Activated naive CD4-positive, alpha-beta T cell treated with anti-CD3 and anti-CD28 coated beads for 36 hours (primary cell): Measurements from ENCODE around the gene NOX3. TPM values are rescaled to one million over a fixed set of nuclear protein-coding genes. Genes with fewer than 3 reads are reported as not detected.
A peak's percentile ranks its signal among the peaks of the same experiment; 100 is the strongest.

Experiments used
- CTCF ChIA-PET: fragments of 350-600 bp; sonication (Branson Sonifier 250); formaldehyde crosslinking; loops from one replicate; lab custom pipeline; 2021; ENCODE audit warnings: antibody characterized with exemption; lab: Charles Lee
- DNase-seq: peaks from one replicate; pipeline ENCODE4 v3.0.0-alpha.2; 2020
- H3K27ac Mint-ChIP-seq: one replicate; pipeline ENCODE4 v1.8.0; 2021; ENCODE audit warnings: mild to moderate bottlenecking, mixed read lengths
- H3K27me3 Mint-ChIP-seq: one replicate; pipeline ENCODE4 v1.8.0; 2021; ENCODE audit warnings: low read depth, mixed read lengths
- H3K36me3 Mint-ChIP-seq: one replicate; pipeline ENCODE4 v1.8.0; 2021; ENCODE audit warnings: low read depth, mixed read lengths
- H3K4me1 Mint-ChIP-seq: one replicate; pipeline ENCODE4 v1.8.0; 2021; ENCODE audit warnings: low read depth, mixed read lengths
- H3K4me3 Mint-ChIP-seq: one replicate; pipeline ENCODE4 v1.8.0; 2021; ENCODE audit warnings: mild to moderate bottlenecking, moderate library complexity, mixed read lengths
- H3K9me3 Mint-ChIP-seq: one replicate; pipeline ENCODE4 v1.8.0; 2021; ENCODE audit warnings: mixed read lengths
- intact Hi-C: fragments of 100-400 bp; cut with micrococcal nuclease; formaldehyde crosslinking; loops from one replicate; pipeline ENCODE4 v1.15.1; 2023
- total RNA-seq, 2 experiments: library from RNA; stranded (reverse); gene quantifications; one replicate each; pipeline ENCODE4 v1.2.3, GENCODE V29; 2021

Gene NOX3
- total RNA-seq, 2 experiments from 2014 or later = not detected

- DNase-seq = no peak
- CTCF ChIA-PET = interaction anchor here (1.8 kb wide), 1 partner anchor 106 kb away, joined by 3 read pairs; no protein-coding TSS in a partner anchor
- Mint-ChIP-seq H3K4me3 (no peak overlapping the region), H3K36me3 (no peaks in the 10 kb centered on the region), H3K9me3 (no peaks in the 10 kb centered on the region), H3K4me1 (peaks cover 37% of the 10 kb centered on the region), H3K27me3 (no peaks in the 10 kb centered on the region), H3K27ac (no peak overlapping the region)
- intact Hi-C loops = no loop called here
Observed at GRCh38 chr6:155422635-155423034, 33.0 kb downstream of the NOX3 start.

DNA sequence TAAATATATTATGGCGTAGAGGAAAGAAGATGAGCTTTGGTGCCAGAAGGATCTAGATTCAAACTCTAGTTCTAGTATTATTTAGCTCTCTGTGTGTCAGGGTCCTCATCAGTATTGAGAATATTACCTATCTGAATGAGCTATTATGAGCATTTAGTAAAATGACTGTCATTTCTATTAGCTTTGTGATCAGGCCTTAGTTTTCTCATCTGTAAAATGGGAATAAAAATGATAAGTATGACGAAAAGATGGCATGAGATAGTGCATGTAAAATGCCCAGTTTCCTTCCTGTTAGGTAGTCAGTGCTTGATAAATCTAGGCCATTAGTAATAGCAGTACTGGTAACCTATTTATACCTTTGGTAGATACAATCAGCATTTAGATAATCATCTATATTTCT is 35.1 kb downstream of the NOX3 start:
- Mint-ChIP-seq H3K27ac (peak overlapping the region; percentile 84), H3K36me3 (no peaks in the 10 kb centered on the region), H3K4me3 (no peak overlapping the region), H3K4me1 (peaks cover 52% of the 10 kb centered on the region), H3K9me3 (no peaks in the 10 kb centered on the region), H3K27me3 (no peaks in the 10 kb centered on the region)
- intact Hi-C loops = no loop called here
- no peak for DNase-seq
- CTCF ChIA-PET = no interaction called here

- Mint-ChIP-seq H3K4me1 (peaks cover 47% of the 10 kb centered on the region), H3K4me3 (no peak overlapping the region)
- DNase-seq = peak; percentile 23
Observed at GRCh38 chr6:155419161-155419560, 36.5 kb downstream of the NOX3 start.

DNA sequence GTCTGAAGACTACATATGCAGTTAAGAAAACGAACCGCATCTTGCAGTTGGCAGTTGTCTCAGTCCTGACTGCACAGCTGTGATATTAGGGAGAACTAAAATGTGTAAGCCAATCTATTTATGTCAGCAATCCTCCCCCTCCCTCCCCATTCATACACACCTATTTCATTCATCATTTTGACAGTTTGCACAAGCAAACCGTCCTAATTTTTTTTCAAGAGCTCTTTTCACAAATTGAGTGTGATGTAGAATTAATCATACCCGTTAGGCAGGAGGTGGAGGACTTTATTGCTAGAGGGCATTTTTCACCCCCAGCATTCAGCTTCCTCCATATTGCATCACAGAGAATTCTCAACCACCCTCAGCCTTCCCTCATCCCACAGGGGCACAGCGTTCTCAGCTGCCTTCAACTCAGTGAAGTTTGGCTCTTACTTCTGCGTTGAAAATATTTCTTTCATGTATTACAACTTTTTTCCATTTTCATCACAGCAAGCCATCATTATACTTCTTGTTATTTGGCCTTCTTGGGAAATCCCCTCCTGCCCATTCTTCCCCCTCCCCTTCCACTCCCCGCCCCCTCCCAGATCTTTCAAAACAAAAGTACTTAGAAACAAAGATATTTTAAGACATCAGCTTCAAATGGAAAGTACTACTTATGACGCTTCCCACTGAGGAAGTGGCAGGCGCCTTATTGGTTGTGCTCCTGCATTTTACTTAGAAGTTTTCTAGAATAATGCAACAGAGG is 37.5 kb downstream of the NOX3 start:
- peaks cover 43% of the 10 kb centered on the region for H3K4me1 Mint-ChIP-seq
- peak; percentile 87 for DNase-seq
- no peaks in the 10 kb centered on the region for H3K36me3 Mint-ChIP-seq
- peak overlapping the region; percentile 55 for H3K4me3 Mint-ChIP-seq
- peak overlapping the region; percentile 96 for H3K27ac Mint-ChIP-seq
- intact Hi-C loops = loop anchor here (1.0 to 10.0 kb wide), 16 partner anchors 43 to 1687 kb away; partner anchors contain the start of genes SCAF8 and TFB1M
- no peaks in the 10 kb centered on the region for H3K27me3 Mint-ChIP-seq
- CTCF ChIA-PET = interaction anchor here (0.9 to 2.2 kb wide), 5 partner anchors 79 to 241 kb away, joined by 3 to 8 read pairs (median 5); no protein-coding TSS in a partner anchor
- H3K9me3 Mint-ChIP-seq = no peaks in the 10 kb centered on the region

More at GRCh38 chr6:155419161-155419560, 36.5 kb downstream of the NOX3 start:
- peak overlapping the region; percentile 96 for H3K27ac Mint-ChIP-seq
- CTCF ChIA-PET = interaction anchor here (1.7 to 2.2 kb wide), 2 partner anchors 88 to 110 kb away, joined by 6 to 8 read pairs; no protein-coding TSS in a partner anchor
- intact Hi-C loops = loop anchor here (2.0 to 10.0 kb wide), 7 partner anchors 42 to 1686 kb away; partner anchors contain the start of gene SCAF8
- H3K36me3 Mint-ChIP-seq = no peaks in the 10 kb centered on the region
- H3K27me3 Mint-ChIP-seq = no peaks in the 10 kb centered on the region
- H3K9me3 Mint-ChIP-seq = no peaks in the 10 kb centered on the region

GRCh38 chr6:155417454-155417853 is 38.2 kb downstream of the NOX3 start:
- no peak for DNase-seq
- Mint-ChIP-seq H3K4me3 (no peak overlapping the region), H3K9me3 (no peaks in the 10 kb centered on the region), H3K36me3 (no peaks in the 10 kb centered on the region), H3K27me3 (no peaks in the 10 kb centered on the region), H3K27ac (peak overlapping the region; percentile 96), H3K4me1 (peaks cover 43% of the 10 kb centered on the region)
- CTCF ChIA-PET = interaction anchor here (0.9 to 2.2 kb wide), 5 partner anchors 78 to 240 kb away, joined by 3 to 8 read pairs (median 5); no protein-coding TSS in a partner anchor
- intact Hi-C loops = loop anchor here (5.0 to 10.0 kb wide), 2 partner anchors 740 to 1687 kb away; no protein-coding TSS in a partner anchor

DNA sequence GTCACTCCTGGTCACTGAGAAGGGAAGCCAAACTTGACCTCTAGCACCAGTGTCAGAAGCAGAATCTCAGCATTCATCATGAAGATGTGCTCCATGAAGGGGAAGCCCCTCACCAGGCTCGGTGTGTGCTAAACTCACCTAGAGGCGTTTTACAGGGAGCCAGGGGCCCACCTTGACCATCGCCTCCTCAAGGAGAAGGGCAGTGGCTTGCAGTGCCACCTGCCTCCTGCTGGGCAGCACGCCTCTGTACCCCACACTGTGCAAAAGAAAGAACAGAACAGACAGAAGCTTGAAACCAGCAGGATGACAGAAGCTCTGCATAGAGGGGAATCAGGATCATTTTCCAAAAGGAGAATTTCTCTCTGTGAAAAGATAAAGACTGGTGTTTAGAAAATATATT is 39.7 kb downstream of the NOX3 start:
- CTCF ChIA-PET = interaction anchor here (0.5 to 1.0 kb wide), 2 partner anchors 35 to 113 kb away, joined by 3 read pairs; no protein-coding TSS in a partner anchor
- intact Hi-C loops = loop anchor here (5.0 to 10.0 kb wide), 2 partner anchors 739 to 1689 kb away; no protein-coding TSS in a partner anchor
- no peak for DNase-seq
- Mint-ChIP-seq H3K36me3 (no peaks in the 10 kb centered on the region), H3K4me3 (no peak overlapping the region), H3K4me1 (peaks cover 43% of the 10 kb centered on the region), H3K27ac (no peak overlapping the region), H3K27me3 (no peaks in the 10 kb centered on the region), H3K9me3 (no peaks in the 10 kb centered on the region)

- CTCF ChIA-PET = interaction anchor here (1.1 kb wide), 1 partner anchor 30 kb away, joined by 3 read pairs; no protein-coding TSS in a partner anchor
- Mint-ChIP-seq H3K9me3 (no peaks in the 10 kb centered on the region), H3K4me1 (peaks cover 28% of the 10 kb centered on the region), H3K4me3 (no peak overlapping the region), H3K36me3 (no peaks in the 10 kb centered on the region), H3K27me3 (no peaks in the 10 kb centered on the region), H3K27ac (no peak overlapping the region)
- no peak for DNase-seq
- intact Hi-C loops = loop anchor here (10.0 kb wide), 1 partner anchor 1691 kb away; no protein-coding TSS in a partner anchor
Observed at GRCh38 chr6:155414049-155414448, 41.6 kb downstream of the NOX3 start.

GRCh38 chr6:155412335-155412734 is 43.3 kb downstream of the NOX3 start:
- intact Hi-C loops = loop anchor here (10.0 kb wide), 1 partner anchor 1692 kb away; no protein-coding TSS in a partner anchor
- Mint-ChIP-seq H3K4me3 (no peak overlapping the region), H3K9me3 (no peaks in the 10 kb centered on the region), H3K36me3 (no peaks in the 10 kb centered on the region), H3K4me1 (peaks cover 12% of the 10 kb centered on the region), H3K27ac (no peak overlapping the region), H3K27me3 (no peaks in the 10 kb centered on the region)
- CTCF ChIA-PET = interaction anchor here (1.7 kb wide), 1 partner anchor 82 kb away, joined by 3 read pairs; no protein-coding TSS in a partner anchor
- DNase-seq = no peak

DNA sequence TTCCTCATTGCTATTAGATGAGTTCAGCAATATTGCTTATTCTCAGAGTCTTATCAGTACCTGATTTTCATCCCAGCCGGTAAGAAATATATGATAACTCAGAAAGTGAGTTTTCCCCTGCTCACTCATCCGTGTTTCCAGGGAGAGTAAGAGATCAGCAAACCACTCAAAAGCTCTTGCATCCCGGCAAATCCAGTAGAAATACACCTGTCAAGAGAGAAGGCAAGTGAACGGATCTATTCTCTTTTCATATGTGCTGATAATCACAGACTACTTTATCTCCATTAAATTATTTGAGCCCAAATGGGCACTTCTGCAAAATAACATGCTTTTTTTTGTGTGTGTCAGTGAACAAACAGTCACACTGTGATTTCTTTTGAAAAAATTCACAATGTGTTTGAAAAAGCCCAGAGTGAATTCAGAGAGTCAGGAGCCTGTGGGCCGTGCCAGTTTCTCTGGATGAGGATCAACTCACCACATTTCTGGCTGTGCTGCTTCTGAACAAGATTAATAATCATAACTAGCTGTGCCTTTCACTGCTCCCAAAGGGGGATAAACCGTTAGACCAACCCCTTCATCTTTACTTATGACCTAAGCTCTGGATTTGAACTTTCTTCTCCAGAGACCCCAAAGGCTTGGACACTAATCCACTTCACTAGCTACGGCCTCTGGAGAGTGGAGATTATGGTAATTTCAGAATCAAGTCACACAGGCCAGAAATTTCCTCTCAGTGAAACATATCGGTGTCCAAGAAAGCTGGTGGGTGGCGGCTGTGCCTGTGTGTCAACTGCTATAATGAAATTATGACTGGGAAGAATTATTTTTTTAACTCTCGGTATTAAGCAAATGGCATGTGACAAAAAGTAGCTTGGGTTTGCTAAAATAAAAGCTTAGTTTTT is 44.2 kb downstream of the NOX3 start:
- no peak for DNase-seq
- Mint-ChIP-seq H3K4me3 (no peak overlapping the region), H3K9me3 (no peaks in the 10 kb centered on the region), H3K27me3 (no peaks in the 10 kb centered on the region), H3K36me3 (no peaks in the 10 kb centered on the region), H3K4me1 (peaks cover 5% of the 10 kb centered on the region), H3K27ac (no peak overlapping the region)
- CTCF ChIA-PET = interaction anchor here (0.7 to 1.7 kb wide), 2 partner anchors 73 to 81 kb away, joined by 3 read pairs; no protein-coding TSS in a partner anchor
- intact Hi-C loops = loop anchor here (10.0 kb wide), 1 partner anchor 1693 kb away; no protein-coding TSS in a partner anchor

DNA sequence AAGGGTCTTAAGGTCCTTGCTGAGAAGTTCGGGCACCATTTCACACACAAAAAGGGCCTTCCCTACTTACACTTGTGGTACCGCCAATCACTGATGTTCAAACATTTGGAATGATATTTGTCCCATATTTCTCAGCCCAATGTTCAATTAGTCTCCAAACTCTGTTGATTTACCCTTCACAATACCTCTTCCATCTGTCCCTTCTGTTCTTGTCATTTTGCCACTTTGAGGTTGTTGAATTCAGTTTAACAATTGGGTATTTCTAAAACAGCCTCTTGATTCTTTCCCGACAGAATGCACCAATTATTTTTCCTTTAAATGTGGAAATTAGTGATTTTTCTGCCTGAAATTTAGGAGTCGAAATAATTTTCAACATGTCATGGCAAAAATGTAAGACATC is 46.2 kb downstream of the NOX3 start:
- CTCF ChIA-PET = no interaction called here
- Mint-ChIP-seq H3K36me3 (no peaks in the 10 kb centered on the region), H3K9me3 (no peaks in the 10 kb centered on the region), H3K27ac (no peak overlapping the region), H3K4me1 (no peaks in the 10 kb centered on the region), H3K4me3 (no peak overlapping the region), H3K27me3 (no peaks in the 10 kb centered on the region)
- no peak for DNase-seq
- intact Hi-C loops = no loop called here

GRCh38 chr6:155408981-155409380 is 46.7 kb downstream of the NOX3 start:
- H3K27me3 Mint-ChIP-seq = no peaks in the 10 kb centered on the region
- H3K36me3 Mint-ChIP-seq = no peaks in the 10 kb centered on the region
- no peak for DNase-seq
- intact Hi-C loops = no loop called here
- H3K9me3 Mint-ChIP-seq = no peaks in the 10 kb centered on the region
- H3K4me1 Mint-ChIP-seq = no peaks in the 10 kb centered on the region
- no peak overlapping the region for H3K27ac Mint-ChIP-seq
- no peak overlapping the region for H3K4me3 Mint-ChIP-seq
- CTCF ChIA-PET = interaction anchor here (0.7 kb wide), 1 partner anchor 73 kb away, joined by 4 read pairs; no protein-coding TSS in a partner anchor
